Urothelium cell line (cell line): ENCODE data around the gene FABP6.
"Not testable (repeated sequence)": the region's sequence is repeated elsewhere in the genome, so short reads cannot be mapped to it uniquely, and the experiment has no call there.

ENCODE experiments used
- DNase-seq: peaks from one replicate; pipeline ENCODE4 v3.0.0; 2011; ENCODE audit warnings: low spot score, mixed read lengths
- FAIRE-seq: peaks from 2 replicates; lab custom pipeline; 2011; peaks lifted over from hg19 to GRCh38; lab: Jason Lieb, UNC

FABP6 gene

DNA sequence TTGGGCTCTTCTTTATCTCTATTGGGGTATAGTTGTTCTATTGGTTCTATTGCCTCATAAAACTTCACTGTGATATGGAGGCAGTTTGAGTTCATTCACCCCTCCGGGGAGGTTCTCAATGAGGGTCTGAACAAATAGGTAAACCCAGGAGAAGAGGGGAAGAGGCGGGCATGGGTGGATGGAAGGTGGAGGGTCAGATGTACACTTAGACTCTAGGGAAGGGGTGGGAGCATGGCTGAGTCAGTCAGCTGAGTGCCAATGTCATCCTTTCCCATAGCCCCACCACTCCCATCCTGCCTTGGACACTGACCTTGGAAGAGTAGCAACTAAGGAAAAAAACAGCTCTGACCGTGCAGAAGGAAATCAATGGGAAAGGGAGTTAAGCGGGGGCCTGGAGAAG lies 9.9 kb upstream of the FABP6 start:
- DNase-seq, result no peak
- FAIRE-seq, result no peak

DNA sequence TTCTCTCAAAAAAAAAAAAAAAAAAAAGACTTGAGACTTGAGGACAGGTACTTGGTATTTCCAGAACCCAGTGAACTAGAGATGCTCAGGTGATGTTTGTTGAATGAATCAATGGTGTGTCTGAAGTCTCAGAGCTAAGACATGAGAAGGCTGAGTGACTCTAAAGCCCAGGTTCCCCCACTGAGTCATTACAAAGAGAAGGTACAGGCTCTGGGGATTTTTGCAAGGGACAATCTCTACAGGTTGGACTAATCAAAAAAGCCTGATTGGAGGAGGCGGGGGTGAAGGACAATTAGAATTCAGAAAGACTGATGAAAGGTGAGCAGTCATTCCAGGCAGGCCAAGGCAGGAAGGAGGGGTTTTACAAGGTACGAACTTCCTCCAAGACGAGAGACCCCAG lies 8.2 kb upstream of the FABP6 start:
- no peak for FAIRE-seq
- DNase-seq, result no peak

DNA sequence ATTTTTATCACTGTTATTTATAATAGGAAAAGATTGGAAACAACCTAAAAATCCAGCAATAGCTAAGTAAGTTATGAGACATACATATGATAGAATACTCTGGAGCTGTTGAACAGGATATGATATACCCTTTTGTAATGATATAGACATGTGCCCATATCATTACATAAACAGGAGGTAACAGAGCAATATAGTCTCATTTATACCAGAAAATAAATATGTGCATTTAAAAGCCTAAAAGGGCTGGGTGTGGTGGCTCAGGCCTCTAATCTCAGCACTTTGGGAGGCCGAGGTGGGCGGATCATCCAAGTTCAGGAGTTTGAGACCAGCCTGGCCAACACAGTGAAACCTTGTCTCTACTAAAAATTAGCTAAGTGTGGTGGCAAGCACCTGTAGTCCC lies 2.3 kb upstream of the FABP6 start:
- FAIRE-seq, result no peak

GRCh38 chr5:160230686-160231527 lies 1.6 kb downstream of the FABP6 start:
- DNase-seq (no peak), FAIRE-seq (no peak)

More for the DNA sequence above, 2.3 kb upstream of the FABP6 start:
- no peak for DNase-seq

GRCh38 chr5:160231783-160232342 lies 2.6 kb downstream of the FABP6 start:
- no peak for FAIRE-seq
- DNase-seq, result no peak

DNA sequence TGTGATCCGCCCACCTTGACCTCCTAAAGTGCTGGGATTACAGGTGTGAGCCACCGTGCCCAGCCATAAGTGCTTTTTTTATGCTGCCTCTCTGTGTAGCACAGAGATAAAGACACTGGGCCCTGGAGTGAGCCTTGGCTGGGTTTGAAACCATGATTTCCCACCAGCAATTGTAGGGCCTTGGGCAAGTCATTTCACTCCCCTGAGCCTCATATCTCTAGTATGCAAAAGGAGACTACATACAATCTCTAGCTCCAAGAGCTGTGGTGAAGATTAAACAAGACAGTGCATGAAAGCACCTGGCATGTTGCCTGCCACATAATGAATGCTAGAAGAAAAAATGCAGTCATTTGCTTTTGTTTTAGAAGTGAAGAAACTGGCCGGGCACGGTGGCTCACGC lies 3.9 kb downstream of the FABP6 start:
- FAIRE-seq (no peak), DNase-seq (no peak)

GRCh38 chr5:160235731-160236130 lies 6.4 kb downstream of the FABP6 start:
- DNase-seq (no peak), FAIRE-seq (no peak)

- FAIRE-seq (no peak), DNase-seq (no peak)
Observed at GRCh38 chr5:160237571-160238093, 8.3 kb downstream of the FABP6 start.

DNA sequence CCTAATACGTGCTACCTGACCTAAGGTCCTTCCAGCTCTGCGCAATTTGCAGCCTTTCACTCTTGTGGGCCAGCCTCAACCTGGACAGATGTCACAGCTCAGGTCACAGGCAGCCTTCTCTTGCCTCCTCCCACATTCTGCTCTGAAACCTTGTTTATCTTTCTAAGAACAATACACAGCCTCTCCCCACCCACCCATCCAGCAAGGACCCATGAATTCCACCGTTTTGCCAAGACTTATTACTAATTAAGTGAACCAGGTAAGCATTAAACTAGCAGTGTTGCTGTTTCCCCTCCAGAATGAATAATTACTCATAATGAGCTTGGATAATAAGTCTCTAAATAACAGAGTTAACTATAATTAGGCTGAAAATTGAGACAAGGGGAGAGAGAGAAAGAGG lies 11.0 kb downstream of the FABP6 start:
- DNase-seq (no peak), FAIRE-seq (no peak)

GRCh38 chr5:160242145-160242544 lies 12.8 kb downstream of the FABP6 start:
- DNase-seq, result no peak
- no peak for FAIRE-seq

DNA sequence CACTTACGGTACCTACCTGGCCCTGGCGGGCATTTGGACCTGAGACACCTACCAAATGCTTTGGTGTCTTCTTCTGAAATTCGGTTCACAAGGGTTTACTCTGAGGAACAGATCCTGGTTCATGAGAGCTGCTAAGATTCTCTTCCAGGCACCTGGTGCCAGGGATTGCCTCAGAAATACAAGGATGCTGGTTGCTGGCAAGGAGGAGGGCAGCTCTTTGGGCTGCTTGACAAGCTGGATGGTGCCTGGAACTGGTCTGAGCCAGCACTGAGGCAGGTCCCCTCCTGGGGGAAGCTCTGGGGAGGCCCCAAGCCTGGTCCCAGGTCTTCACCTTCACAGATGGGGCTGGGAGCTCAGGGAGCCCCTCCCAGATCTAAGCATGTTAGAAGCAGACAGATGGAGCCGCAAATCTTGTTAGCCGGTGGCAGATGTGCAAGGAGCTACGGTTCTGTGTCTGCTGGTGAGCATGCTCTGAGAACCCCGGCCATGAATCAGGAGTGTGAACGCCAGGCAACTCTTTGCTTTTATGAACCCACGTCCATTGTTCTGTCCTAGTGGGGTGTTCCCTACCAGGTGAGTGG lies 16.3 kb downstream of the FABP6 start:
- DNase-seq, result no peak

DNA sequence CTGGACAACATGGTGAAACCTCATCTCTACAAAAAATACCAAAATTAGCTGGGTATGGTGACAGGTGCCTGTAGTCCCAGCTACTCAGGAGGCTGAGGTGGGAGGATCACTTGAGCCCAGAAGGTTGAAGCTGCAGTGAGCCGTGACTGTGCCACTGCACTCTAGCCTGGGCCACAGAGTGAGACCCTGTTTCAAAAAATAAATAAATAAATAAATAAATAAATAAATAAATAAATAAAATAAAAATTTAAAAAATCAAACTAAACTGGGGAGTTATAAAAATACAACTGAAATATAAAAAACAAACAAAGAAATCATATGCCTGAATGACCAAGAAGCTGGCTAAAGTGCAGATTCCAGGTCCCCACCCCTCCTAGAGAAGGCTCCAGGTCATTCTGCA lies 20.3 kb downstream of the FABP6 start:
- FAIRE-seq, result not testable (repeated sequence)

More for the DNA sequence above, 16.3 kb downstream of the FABP6 start:
- no peak for FAIRE-seq

DNA sequence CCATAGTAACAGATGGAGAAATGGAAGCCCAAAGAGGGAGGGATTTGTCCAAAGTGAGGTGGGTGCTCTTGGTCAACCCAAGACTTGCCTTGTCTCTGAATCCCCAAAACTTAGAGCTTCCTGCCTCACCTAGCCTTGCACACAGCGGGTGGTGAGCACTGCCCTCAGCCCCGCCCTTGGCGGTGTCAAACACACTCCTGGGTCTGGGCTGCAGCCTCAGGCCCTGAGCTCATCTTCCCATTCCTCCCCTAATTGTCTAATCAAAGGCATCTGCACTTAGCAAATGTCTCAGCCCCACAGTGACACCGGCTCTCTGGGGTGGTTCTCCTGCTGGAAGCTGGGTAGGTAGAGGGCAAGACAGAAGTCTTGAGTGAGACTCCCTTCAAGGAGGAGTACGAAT lies 20.9 kb downstream of the FABP6 start:
- FAIRE-seq, result no peak

More for the DNA sequence above, 20.3 kb downstream of the FABP6 start:
- not testable (repeated sequence) for DNase-seq

DNA sequence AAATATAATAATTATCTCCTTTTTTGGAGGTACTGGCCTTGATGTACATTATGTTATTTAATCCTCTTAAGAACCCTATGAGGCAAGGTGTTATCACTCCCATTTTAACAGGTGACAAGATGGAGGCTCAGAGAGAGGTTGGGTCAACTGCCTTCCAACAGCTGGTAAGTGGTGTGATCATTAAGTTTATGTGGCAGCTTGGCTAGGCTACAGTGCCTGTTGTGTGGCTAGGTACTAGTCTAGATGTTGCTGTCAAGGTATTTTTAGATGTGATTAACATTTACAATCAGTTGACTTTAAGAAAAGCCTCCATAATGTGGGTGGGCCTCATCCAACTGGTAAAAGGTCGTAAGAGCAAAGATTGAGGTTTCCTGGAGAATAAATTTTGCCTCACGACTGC lies 21.5 kb downstream of the FABP6 start:
- no peak for FAIRE-seq
- no peak for DNase-seq

More for the DNA sequence above, 20.9 kb downstream of the FABP6 start:
- DNase-seq, result no peak

- no peak for DNase-seq
- no peak for FAIRE-seq
Observed at GRCh38 chr5:160251406-160252155, 22.3 kb downstream of the FABP6 start.

DNA sequence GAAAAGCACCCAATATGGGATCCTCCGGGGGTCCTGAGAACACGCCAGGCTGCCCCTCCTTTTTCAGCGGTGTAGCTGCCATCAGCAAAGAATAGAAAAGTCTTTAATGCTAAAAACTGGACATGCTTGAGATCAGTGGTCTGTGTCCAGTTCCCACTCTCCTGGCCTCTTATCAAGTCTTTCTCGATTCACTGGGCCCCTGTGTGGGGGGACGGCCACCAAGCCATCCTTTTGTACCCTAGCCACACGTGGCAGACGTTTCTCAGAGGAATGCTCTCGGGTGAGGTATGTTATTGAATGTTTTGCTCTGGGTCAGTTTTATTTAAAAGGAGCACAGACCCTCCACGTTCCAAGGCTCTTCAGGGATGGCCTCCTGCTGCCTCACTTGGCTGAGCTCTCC lies 23.6 kb downstream of the FABP6 start:
- FAIRE-seq (no peak), DNase-seq (no peak)

DNA sequence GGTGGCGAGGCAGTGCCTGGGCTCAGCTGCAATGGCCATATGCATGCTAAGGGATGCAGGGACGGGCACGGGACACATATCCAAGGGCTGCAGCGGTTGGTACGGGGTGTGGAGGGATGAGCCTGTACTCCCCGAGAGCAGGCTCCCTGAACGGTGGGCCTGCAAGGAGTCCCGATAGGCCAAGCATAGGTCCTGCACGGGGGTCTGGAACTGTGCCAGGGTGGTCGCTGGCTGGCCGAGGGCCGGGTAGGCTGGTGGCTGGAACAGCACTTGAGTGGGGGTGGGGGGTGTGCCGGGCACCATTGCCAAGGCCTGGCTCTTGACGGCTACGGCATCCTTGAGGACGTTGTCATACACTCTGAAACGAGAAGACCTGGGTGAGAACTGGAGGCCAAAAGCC lies 24.1 kb downstream of the FABP6 start:
- no peak for FAIRE-seq
- DNase-seq, result no peak

DNA sequence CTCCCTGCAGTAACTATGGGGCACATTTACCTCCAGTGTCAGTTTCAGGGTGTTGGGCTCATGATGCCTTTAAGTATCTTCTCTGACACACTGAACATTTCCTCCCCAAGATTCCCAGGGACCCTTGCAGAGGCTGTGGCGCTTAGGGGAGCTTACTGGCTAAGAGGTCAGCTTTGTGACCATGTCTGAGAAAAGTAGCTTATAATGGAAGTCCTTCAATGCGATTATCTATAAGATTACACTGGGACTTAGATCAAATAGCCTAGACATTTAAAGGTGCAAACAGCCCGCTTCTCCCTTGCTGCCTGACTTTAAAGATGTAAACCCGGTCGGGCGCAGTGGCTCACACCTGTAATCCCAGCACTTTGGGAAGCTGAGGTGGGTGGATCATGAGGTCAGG lies 25.4 kb downstream of the FABP6 start:
- FAIRE-seq (no peak), DNase-seq (no peak)

DNA sequence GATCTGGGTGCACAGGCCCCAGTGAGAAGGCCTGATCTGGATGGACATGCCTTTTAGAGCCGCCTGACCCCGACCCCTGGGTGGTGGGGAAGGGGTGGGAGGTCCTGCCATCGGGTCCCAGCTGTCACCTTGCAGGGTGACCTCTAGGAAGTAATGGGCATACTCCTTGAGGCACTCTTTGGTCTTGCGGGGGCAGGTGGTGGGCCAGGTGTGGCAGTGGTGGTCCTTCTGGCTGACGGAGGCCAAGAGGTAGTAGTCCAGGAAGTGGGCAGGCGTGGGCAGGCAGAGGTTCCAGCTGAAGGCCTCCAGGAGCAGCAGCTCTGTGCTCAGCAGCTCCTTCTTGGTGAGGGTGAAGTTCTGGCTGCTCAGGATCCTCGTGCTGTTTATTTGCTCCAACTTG lies 30.0 kb downstream of the FABP6 start:
- no peak for FAIRE-seq
- no peak for DNase-seq

DNA sequence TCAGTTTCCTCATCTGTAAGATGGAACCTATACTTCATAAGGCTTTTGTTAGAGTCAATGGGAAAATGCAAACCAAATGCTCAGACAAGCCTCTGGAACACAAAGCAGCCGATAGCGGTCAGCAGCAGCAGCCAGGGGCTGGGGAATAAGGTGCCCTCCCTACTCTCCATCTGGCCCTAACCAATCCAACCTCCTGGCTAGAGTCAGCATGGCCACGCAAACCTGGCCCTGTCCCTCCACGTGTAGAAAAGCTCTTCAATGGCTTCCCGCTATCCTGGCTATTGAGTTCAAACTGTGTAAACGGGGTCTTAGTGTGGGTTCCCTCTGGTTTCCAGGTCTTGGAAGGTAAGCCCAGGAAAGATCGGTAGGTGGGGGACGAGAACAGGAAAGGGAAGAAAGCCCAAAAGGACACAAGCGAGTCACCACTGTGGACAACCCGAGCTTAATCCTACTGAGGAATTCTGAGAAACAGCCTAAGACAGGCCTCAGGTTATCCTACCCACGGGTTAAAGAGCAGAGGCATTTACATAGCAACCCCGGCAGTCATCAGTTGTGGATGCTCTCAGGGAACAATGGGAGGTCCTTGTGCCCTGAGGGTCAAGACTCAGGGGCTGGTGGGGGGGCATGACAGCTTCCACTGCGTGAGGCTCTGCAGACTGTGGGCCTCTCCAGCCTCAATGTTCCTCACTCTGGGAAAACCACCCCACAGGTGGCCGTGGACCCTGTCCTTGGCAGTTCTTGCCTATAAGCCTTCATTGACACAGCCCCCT lies 30.9 kb downstream of the FABP6 start:
- no peak for DNase-seq
- FAIRE-seq, result no peak
